ENCODE measurements around the gene CHRNA10.
"Not testable (repeated sequence)": the region's sequence is repeated elsewhere in the genome, so short reads cannot be mapped to it uniquely, and the experiment has no call there.

CHRNA10 gene

GRCh38 chr11:3664032-3664630 is 7.1 kb downstream of the CHRNA10 start:
- DNase-seq (ENCODE audit: low read depth): no peak

DNA sequence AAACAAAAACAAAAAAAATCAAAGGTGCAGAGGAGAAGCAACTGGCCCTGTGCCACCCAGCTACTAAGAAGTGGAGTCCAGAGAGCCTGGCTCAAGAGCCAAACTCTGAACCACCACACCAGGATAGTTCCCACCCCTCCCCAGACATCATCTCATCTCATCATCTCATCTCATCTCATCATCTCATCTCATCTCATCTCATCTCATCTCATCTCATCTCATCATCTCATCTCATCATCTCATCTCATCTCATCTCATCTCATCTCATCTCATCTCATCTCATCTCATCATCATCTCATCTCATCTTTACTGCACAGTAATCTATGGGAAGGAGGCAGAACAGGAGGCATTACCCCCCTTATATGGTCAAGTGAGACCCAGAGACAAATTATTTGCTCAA is 8.3 kb downstream of the CHRNA10 start:
- DNase-seq (ENCODE audit: low read depth): no peak

DNA sequence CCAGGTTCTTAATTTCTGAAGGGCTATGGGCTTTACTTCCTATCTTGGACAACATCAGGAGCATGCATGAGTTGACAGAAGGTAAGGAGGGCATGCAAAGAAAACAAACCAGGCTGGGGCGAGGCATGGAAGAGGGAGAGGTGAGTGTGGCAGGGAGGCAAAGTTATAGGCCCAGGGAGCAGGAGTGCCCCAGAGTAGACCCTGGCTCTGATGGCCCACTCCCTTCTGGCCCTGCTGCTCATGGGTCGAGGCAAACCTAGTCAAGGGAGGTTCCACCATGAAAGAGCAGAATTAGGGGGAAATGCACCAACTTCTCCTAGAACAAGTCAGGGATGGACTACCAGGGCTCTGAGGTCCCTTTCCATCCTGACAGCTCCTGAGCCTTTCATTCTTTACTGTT is 10.2 kb downstream of the CHRNA10 start:
- no peak for DNase-seq (ENCODE audit: low read depth)

DNA sequence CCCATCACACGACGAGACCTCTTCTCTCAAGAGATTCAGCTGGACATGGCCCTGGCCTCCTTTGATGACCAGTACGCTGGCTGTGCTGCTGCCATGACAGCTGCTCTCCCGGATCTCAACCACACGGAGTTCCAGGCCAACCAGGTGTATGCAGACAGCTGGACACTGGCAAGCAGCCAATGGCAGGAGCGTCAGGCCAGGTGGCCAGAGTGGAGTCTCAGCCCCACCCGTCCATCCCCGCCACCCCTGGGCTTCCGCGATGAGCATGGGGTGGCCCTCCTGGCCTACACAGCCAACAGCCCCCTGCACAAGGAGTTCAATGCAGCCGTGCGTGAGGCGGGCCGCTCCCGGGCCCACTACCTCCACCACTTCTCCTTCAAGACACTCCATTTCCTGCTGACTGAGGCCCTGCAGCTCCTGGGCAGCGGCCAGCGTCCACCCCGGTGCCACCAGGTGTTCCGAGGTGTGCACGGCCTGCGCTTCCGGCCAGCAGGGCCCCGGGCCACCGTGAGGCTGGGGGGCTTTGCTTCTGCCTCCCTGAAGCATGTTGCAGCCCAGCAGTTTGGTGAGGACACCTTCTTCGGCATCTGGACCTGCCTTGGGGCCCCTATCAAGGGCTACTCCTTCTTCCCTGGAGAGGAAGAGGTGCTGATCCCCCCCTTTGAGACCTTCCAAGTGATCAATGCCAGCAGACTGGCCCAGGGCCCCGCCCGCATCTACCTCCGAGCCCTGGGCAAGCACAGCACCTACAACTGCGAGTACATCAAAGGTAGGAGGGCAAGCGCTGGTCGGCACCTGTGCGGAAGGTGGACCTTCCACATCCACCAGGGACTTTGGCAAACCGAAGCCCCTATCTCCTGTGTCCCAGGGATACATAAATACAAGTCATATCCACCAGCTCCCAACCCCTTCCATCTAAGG is 11.3 kb downstream of the CHRNA10 start:
- no peak for DNase-seq (ENCODE audit: low read depth)

DNA sequence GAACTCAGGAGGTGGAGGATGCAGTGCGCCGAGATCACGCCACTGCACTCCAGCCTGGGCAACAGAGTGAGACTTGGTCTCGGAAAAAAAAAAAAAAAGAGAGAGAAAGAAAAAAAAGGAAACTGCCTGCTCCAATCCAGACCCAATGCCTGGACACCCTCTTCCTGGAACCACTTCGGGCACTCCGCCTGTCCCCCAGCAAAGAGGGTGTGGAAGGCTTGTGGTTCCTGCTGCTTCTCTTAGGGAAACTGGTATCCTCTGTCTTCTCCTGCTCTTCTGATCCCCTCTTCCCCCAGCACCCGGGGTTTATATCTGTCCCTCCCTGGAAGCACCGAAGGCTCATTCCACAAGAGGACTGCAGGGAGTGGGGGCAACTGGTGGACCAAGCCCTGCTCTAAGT is 12.9 kb downstream of the CHRNA10 start:
- no peak for DNase-seq (ENCODE audit: low read depth)

GRCh38 chr11:3657331-3657730 is 13.9 kb downstream of the CHRNA10 start:
- DNase-seq (ENCODE audit: low read depth): not testable (repeated sequence)

DNA sequence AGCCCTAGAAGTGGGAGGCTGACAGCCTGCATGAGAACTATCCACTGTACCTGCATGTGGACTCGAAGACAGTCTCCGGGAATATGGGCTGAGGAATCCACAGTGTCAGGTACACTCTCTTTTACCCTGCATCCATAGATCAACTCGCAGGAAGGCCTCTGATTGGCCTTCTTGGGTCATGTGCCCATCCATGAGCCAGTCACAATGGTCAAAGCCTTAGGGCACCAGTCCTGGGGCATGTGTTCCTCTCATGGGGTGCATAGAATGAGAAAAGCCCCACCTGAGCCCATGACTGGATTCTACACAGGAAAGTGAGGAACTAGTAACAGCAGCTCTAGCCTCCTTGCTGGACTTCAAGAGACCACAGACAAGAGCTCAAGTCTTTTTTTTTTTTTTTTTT is 15.6 kb downstream of the CHRNA10 start:
- DNase-seq (ENCODE audit: low read depth): no peak

- DNase-seq (ENCODE audit: low read depth): not testable (repeated sequence)
Observed at GRCh38 chr11:3652514-3652913, 18.7 kb downstream of the CHRNA10 start.

GRCh38 chr11:3649374-3649773 is 21.8 kb downstream of the CHRNA10 start:
- not testable (repeated sequence) for DNase-seq (ENCODE audit: low read depth)

DNA sequence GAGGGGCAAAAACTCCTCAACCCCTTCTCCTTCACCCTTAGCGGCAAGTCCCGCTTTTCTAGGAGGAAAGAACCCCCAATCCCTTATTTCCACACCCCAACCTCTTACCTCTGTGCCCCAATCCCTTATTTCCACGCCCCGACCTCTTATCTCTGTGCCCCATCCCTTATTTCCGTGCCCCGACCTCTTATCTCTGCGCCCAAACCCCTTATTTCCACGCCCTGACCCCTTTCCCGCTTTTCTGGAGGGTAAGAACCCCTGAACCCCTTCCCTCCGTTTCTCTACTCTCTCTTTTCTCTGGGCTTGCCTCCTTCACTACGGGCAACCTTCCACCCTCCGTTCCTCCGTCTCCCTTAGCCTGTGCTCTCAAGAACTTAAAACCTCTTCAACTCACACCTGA is 22.3 kb downstream of the CHRNA10 start:
- not testable (repeated sequence) for DNase-seq (ENCODE audit: low read depth)

GRCh38 chr11:3645552-3645951 is 25.6 kb downstream of the CHRNA10 start:
- no peak for DNase-seq (ENCODE audit: low read depth)

- no peak for DNase-seq (ENCODE audit: low read depth)
Observed at GRCh38 chr11:3644817-3645235, 26.4 kb downstream of the CHRNA10 start, which contains the start of gene ART1. Gene ART1, plus strand, starts transcription at chr11:3645128. Its CDS starts 14,086 bp downstream, at chr11:3659214.

- not testable (repeated sequence) for DNase-seq (ENCODE audit: low read depth)
Observed at GRCh38 chr11:3643102-3643546, 28.1 kb downstream of the CHRNA10 start.

DNA sequence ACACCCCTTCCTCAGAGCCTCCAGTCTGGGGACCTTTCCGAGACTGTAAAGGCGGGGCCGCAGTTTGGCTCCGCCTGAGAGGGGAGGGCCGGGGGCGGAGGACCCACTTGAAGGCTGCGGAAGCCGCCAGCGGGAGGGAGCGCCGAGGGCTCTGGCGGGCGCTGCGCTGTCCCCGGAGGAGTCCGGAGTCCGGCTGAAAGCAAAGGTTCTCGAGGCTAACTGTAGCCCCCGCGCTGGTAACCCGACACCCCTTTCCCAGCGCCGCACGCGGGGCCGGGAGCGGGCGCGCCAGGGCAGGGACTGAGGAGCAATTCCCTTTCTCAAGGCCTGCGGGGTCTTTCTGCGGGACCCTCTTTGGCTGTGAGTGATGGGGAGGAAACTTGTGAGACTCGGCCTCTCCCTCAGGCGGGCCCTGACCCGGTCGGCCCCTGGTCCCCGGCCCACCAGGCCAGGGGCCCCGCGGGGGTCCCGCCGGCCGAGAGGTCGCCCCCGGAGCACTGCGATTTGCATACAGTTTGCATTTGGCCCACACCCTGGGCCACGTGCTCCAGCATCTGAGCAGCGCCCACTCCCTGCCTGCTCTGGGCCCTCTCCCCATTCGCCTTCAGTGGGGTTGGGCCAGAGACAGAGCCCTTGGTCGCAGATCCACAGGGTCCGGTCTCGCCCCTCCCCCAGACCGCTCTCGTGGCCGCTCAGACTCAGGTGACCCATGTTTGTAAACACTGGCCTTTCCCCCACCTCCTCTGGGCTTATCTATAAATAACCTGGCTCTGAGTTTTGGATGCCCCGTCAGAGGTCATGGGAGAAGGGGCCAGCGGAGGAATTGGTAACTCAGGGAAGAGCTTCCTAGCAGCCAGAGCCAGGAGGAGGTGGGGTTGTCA is 28.9 kb downstream of the CHRNA10 start:
- peak; percentile 13 for DNase-seq (ENCODE audit: low read depth)

DNA sequence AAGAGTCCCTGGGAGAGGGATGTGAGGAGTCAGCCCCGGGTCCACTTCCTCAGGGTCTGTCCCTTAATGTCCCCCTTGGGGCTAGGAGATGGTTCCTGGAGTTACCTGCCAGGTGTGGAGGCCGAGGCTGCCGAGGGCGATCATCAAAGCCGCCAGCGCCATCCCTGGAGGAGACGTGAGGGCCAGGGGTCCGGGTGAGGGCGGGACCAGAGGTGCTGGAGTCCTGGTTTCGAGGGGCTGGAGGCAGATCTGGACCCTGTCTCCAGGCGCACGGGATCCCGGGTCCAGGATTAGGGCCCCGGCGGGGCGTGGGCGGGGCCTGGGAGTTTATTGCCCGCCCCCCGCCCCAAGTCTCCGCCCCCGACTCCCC is 29.5 kb downstream of the CHRNA10 start, which contains the start of gene ART5:
ART5 (minus strand) TSS at position 292 of the 370 bp plus-strand sequence; CDS start at position 162, 130 bp downstream.
- DNase-seq (ENCODE audit: low read depth): no peak

- no peak for DNase-seq (ENCODE audit: low read depth)
Observed at GRCh38 chr11:3641191-3641590, 30.0 kb downstream of the CHRNA10 start.

DNA sequence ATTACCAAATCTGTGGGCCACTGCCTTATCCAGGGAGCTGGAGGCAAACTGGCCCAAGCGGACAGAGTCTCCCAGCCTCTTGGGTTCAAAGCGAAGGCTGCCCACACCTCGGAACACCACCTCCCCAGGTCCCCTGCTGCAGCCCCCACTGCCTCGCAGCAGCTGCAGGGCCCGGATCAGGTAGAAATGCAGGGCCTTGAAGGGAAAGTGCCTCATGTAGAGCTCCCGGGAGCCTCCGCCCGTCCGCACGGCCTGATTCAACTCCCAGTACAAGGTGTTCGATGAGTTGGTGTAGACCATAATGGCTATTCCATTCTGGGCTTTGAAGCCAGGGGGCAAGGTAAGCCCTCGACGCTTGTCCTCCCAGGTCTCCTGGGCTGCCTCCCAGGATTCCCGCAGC is 31.3 kb downstream of the CHRNA10 start:
- DNase-seq (ENCODE audit: low read depth): no peak

DNA sequence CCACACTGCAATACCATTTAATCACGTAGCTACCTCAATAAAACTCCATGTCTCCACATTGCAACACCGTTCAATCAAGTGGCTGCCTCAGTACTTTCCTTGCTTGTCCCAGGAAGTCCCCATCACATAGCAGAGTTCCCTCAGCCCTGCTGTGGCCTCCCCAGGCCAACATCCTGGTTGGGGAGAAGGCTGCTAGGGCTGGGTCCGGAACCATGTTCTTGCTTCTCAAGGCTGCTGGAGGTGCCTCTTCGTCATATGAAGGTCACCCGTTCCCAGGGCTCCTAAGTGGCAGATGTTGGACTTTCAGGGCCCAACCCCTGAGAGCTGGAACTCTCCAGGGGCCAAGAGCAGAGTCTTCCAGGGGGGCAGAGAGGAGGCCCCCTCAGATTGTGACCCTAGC is 32.7 kb downstream of the CHRNA10 start:
- DNase-seq (ENCODE audit: low read depth): no peak

- no peak for DNase-seq (ENCODE audit: low read depth)
Observed at GRCh38 chr11:3637201-3637600, 34.0 kb downstream of the CHRNA10 start.

DNA sequence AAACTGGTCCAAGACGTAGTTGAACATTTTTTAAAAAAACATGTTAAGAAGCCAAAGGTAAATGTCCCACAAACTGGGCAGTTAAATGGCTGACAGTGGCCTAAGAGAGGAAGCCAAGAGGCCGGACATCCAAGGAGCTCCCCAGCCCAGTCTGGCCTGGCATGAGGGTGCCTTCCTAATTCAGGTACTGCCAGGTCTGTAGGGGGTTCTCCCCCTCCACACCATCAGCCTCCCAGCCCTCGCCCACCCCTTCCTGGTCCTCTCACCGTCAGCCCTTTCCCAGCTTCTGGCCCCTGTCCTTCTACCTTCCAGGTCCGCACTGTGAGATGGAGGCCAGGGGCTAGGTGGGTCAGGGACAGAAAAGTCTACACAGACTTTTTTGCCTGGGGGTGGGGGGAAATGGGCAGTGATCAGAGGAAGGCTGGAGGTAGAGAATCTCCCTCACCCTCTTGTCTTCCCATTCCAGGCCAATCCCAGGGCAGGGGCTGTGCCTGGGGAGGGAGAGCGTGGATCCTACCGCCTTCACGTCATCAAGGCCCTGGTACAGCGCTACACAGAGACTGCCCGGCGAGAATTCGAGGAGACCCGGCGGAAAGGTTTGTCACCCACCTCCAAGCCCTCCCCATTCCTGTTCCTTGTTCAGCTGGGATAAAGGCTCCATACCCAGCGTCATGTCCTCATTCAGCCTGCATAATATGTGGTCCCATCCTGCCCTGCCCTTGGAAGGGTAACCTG is 35.4 kb downstream of the CHRNA10 start:
- DNase-seq (ENCODE audit: low read depth): no peak

DNA sequence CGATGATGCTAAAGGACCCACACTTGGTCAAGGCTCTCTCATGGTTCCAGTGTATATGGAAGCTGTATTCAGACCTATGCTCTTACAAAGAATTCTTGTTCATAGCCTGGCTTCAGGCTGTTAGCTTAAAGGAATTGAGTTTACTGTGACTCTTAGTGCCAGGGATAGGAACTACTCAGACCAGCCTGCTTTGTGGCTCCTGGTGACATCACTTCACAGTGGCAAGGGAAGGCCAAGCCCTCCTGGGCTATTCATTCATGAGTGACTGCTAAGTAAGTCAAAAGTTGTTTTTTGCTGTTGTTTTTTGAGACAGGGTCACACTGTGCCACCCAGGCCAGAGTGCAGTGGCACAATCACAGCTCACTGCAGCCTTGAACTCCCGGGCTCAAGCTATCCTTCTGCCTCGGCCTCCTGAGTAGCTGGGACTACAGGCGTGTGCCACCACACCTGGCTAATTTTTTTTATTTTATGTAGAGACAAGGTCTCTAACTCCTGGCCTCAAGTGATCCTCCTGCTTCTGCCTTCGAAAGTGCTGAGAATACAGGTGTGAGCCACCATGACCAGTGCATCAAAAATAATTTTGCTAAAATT is 39.0 kb downstream of the CHRNA10 start:
- no peak for DNase-seq (ENCODE audit: low read depth)

All from stimulated activated CD8-positive, alpha-beta memory T cell treated with anti-CD3 and anti-CD28 coated beads, Interleukin-12 subunit alpha, Interleukin-12 subunit beta, amount 100 ng/mL, for 1 hour (primary cell).